ENCODE measurements around the gene PTPN18. TPM values are rescaled to one million over a fixed set of nuclear protein-coding genes. Genes with fewer than 3 reads are reported as not detected.

PTPN18 gene
- total RNA-seq, 1 donor from 2014 or later: 10.4 TPM

DNA sequence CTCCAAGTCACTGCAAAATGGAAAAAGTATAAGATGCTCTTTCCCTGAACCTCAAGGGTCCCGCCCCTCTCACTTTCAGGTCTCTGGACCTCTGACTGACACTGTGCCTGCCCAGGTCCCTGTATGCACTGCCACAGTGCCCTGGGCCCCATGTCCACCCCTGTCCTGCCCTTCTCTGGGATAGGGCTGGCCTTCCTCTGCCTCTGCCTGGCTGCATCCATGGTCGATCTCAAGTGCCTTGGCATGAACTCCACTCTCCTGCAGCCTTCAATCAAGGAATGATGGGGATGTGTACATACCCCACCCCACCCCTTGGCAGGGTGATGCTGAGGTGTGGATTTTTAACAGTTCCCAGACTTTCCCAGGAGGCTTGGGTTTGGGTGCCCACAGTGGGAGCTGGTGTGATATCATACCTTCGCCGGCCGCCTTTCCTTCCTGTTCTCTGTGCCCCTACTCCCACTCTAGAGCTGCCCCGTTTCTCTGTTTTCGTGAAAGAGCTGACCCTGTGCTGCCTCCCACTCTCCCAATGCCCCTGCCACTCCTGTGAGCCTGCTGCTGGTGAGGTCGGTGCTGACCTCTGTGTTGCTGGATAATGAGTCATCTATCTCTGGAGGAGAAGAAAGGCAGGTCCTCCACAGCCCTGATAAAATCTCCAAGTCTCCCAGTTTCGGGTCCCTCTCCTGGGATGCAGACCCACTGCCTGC, 18.9 kb downstream of the PTPN18 start:
- Histone ChIP-seq H3K4me2 (ENCODE audit: low read length) (peak overlapping the region; percentile 71), H3K9me3 (ENCODE audit: insufficient read depth, low read depth, low read length) (no peaks in the 10 kb centered on the region), H2AFZ (ENCODE audit: low read depth, low read length) (no peak overlapping the region), H3K4me3 (ENCODE audit: insufficient read depth, low read depth, low read length) (no peak overlapping the region), H3K79me2 (ENCODE audit: insufficient read depth, low read length) (peaks cover 62% of the 10 kb centered on the region), H3K36me3 (ENCODE audit: insufficient read depth, low read length) (peaks cover 4% of the 10 kb centered on the region), H3K9ac (ENCODE audit: low read length) (peak overlapping the region; percentile 28), H4K20me1 (ENCODE audit: insufficient read depth, low read length) (peaks cover 47% of the 10 kb centered on the region), H3K4me1 (ENCODE audit: insufficient read depth, low read length) (peaks cover 26% of the 10 kb centered on the region), H3K27me3 (ENCODE audit: insufficient read depth, low read length) (no peaks in the 10 kb centered on the region), H3K27ac (ENCODE audit: low read depth, low read length) (no peak overlapping the region)
- Mint-ChIP-seq H3K9me3 (ENCODE audit: unreplicated experiment) (no peaks in the 10 kb centered on the region), H3K4me3 (ENCODE audit: unreplicated experiment) (peak overlapping the region; percentile 87), H3K27me3 (ENCODE audit: low read depth, unreplicated experiment) (no peaks in the 10 kb centered on the region), H3K27ac (ENCODE audit: unreplicated experiment) (peak overlapping the region; percentile 73), H3K4me1 (ENCODE audit: low read depth, unreplicated experiment) (peaks cover 24% of the 10 kb centered on the region), H3K36me3 (ENCODE audit: low read depth, unreplicated experiment) (peaks cover 15% of the 10 kb centered on the region)
- TF ChIP-seq, protein P1, sequence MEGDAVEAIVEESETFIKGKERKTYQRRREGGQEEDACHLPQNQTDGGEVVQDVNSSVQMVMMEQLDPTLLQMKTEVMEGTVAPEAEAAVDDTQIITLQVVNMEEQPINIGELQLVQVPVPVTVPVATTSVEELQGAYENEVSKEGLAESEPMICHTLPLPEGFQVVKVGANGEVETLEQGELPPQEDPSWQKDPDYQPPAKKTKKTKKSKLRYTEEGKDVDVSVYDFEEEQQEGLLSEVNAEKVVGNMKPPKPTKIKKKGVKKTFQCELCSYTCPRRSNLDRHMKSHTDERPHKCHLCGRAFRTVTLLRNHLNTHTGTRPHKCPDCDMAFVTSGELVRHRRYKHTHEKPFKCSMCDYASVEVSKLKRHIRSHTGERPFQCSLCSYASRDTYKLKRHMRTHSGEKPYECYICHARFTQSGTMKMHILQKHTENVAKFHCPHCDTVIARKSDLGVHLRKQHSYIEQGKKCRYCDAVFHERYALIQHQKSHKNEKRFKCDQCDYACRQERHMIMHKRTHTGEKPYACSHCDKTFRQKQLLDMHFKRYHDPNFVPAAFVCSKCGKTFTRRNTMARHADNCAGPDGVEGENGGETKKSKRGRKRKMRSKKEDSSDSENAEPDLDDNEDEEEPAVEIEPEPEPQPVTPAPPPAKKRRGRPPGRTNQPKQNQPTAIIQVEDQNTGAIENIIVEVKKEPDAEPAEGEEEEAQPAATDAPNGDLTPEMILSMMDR (IDR thresholded peaks at IDR 0.05; ENCODE audit: insufficient read depth, low read depth, low read length): no peak
- no peak for TF ChIP-seq EZH2 (IDR thresholded peaks at IDR 0.05; ENCODE audit: insufficient read depth, low read length)
- FAIRE-seq: no peak
- DNase-seq (ENCODE audit: low read depth): peak; percentile 33

DNA sequence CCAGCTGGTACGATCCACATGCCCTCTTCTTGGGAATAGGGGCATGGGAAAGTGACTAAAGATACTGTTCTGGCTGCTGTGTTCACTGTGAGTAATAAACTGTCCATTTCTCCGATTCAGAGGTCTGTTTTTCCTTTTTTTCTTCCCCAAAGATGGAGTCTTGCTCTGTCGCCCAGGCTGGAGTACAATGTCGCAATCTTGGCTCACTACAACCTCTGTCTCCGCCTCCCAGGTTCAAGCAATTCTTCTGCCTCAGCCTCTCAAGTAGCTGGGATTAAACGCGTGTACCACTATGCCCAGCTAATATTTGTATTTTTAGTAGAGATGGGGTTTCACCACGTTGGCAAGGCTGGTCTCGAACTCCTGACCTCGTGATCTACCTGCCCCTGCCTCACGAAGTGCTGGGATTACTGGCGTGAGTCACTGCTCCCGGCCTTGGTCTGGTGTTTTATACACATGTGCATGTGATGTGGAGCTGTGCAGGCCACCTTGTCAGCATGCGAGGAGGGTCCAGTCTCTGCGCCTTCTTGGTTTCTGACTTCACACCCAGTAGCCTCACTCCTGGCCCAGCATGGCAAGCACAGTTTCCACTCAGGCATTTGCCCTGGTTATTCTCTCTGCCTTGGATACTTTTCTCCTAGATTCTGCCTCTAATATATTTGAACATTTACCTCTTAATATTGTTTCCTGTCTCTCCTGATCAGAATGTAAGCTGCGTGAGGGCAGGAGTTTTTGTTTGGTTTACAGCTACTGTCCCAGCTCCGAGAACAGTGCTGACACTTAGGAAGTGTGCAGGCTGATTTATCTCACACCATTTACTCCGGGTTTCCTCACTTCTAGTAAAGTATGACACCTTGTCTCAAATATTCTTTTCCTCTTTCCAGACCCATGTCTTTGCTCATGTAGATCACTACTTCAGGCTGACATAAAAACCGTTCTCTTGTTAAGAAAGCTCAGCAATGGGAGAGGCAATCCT, 19.7 kb downstream of the PTPN18 start:
- Histone ChIP-seq H3K27ac (ENCODE audit: low read depth, low read length) (no peak overlapping the region), H4K20me1 (ENCODE audit: insufficient read depth, low read length) (peaks cover 54% of the 10 kb centered on the region), H3K9ac (ENCODE audit: low read length) (no peak overlapping the region), H2AFZ (ENCODE audit: low read depth, low read length) (no peak overlapping the region), H3K27me3 (ENCODE audit: insufficient read depth, low read length) (no peaks in the 10 kb centered on the region), H3K4me2 (ENCODE audit: low read length) (peak overlapping the region; percentile 71), H3K79me2 (ENCODE audit: insufficient read depth, low read length) (peaks cover 71% of the 10 kb centered on the region), H3K4me1 (ENCODE audit: insufficient read depth, low read length) (peaks cover 26% of the 10 kb centered on the region), H3K36me3 (ENCODE audit: insufficient read depth, low read length) (peaks cover 4% of the 10 kb centered on the region), H3K9me3 (ENCODE audit: insufficient read depth, low read depth, low read length) (no peaks in the 10 kb centered on the region), H3K4me3 (ENCODE audit: insufficient read depth, low read depth, low read length) (no peak overlapping the region)
- DNase-seq (ENCODE audit: low read depth) (no peak), FAIRE-seq (no peak)
- peak overlapping the region; percentile 74 for H3K4me3 Mint-ChIP-seq (ENCODE audit: unreplicated experiment)
- H3K4me1 Mint-ChIP-seq (ENCODE audit: low read depth, unreplicated experiment): peaks cover 26% of the 10 kb centered on the region
- no peaks in the 10 kb centered on the region for H3K27me3 Mint-ChIP-seq (ENCODE audit: low read depth, unreplicated experiment)
- H3K27ac Mint-ChIP-seq (ENCODE audit: unreplicated experiment): no peak overlapping the region
- H3K36me3 Mint-ChIP-seq (ENCODE audit: low read depth, unreplicated experiment): peaks cover 15% of the 10 kb centered on the region
- no peaks in the 10 kb centered on the region for H3K9me3 Mint-ChIP-seq (ENCODE audit: unreplicated experiment)
- no peak for TF ChIP-seq EZH2 (IDR thresholded peaks at IDR 0.05; ENCODE audit: insufficient read depth, low read length)
- TF ChIP-seq, protein P1 (IDR thresholded peaks at IDR 0.05; ENCODE audit: insufficient read depth, low read depth, low read length): no peak

All from astrocyte (in vitro differentiated cells and primary cell).